Inflammatory macrophage (primary cell): ENCODE results near the gene ENPP7.

ENCODE experiments used
- DNase-seq, 2 donors: peaks; one replicate each; pipeline ENCODE4 v3.0.0-alpha.2; 2020 to 2022

Gene ENPP7

DNA sequence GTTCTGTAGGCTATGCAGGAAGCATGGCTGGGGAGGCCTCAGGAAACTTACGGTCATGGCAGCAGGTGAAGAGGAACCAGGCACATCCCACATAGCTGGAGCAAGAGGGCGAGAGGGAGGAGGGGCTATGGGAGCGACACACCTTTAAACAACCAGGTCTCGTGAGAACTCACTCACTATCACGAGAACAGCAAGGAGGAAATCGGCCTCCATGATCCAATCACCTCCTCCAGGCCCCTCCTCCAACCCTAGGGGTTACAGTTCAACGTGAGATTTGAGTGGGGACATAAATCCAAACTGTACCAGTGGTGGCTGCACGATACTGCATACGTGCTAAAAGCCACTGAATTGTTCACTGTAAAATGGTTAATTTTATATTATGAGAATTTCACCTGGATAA, 26.1 kb upstream of the ENPP7 start:
- DNase-seq: no peak

- DNase-seq: peak in 1 of 2 donors; percentile 9
These were observed 25.1 kb upstream of the ENPP7 start for GRCh38 chr17:79705674-79706073.

GRCh38 chr17:79706931-79707850, 23.6 kb upstream of the ENPP7 start:
- no peak for DNase-seq

- DNase-seq: peak; percentile 42 to 53
These were observed 22.5 kb upstream of the ENPP7 start for GRCh38 chr17:79707931-79708891.

- DNase-seq: no peak
These were observed 18.9 kb upstream of the ENPP7 start for GRCh38 chr17:79711715-79712305.

- DNase-seq: no peak
These were observed 17.4 kb upstream of the ENPP7 start for GRCh38 chr17:79713391-79713790.

GRCh38 chr17:79714176-79715097, 16.3 kb upstream of the ENPP7 start:
- no peak for DNase-seq

DNA sequence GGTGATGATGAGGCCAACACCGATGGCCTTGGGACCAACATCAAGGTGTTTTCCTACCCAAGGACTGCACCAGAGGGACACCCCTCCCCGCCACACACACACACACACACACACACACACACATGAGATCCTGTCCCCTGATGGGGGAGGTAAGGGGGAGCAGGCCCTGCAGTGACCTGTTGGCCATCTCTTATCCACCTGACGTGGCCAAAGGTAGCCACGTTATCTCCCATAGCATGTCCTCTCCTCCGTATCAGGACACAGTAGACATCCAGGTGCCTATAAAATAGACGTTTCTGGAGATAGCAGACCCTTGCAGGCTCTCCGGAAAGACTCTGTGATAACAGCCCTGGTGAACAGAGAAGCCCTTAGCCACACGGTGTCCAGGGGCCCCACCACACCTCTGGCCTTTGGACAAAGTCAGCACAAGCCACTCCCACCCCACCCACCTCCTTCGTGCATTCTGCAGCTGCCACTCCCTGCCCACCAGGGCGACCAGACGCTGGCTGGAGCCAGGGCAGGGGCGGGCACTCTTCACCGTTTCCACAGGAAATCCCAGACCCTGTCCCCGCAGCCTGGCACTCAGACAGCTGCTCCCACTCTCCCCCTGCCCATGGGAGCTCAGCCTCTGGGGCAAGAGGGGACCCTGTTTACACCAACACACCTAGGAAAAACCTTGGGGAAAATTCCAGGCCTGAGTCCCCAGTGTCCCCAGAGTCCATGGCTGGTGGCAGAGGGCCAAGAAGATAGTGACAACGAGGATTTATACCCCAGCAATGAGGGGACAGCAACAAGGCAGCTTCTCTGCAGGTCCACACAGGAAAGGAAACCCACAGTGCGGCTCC, 15.4 kb upstream of the ENPP7 start:
- no peak for DNase-seq

DNA sequence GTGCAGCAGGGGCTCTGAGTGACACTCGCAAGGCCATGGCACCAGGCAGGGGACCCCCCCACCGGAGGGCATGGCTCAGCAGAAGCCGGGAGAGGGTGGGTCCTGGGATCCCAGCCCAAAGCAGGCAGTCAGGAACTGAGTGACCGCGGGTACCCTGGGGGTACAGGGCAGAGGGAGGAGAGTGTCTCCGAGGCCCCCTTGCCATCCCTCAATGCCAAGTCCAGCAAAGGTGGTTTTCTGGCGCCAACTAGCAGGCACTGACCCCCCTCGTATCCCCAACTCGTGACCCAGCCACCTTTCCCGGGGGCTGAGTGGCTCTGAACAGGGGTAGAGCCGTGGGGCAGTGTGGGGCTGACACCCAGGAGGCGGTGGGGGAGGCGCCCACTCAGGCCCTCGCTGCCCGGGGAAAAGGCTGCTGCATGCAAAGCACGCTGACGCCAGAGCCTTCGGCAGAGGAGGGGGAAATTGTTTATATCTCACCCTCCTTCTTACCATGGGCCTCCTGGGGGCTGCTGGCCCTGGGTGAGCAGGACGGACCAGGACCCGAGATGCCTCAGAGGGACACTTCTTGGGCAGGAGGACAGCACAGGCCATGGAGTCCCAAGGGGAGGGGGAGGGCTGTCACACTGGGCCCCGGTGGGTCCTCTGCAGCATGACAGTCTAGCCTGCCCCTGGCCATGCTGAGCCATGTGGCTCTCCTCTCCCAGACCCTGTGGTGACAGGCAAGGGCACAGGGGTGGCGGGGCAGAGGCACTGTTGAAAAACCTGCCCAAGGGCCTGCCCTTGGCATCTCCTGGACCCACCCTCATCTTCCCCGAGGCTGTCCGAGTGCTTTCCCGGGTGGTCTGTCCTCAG, 14.6 kb upstream of the ENPP7 start:
- DNase-seq: no peak

- DNase-seq: no peak
These were observed 9.9 kb upstream of the ENPP7 start for GRCh38 chr17:79720705-79721292.

DNA sequence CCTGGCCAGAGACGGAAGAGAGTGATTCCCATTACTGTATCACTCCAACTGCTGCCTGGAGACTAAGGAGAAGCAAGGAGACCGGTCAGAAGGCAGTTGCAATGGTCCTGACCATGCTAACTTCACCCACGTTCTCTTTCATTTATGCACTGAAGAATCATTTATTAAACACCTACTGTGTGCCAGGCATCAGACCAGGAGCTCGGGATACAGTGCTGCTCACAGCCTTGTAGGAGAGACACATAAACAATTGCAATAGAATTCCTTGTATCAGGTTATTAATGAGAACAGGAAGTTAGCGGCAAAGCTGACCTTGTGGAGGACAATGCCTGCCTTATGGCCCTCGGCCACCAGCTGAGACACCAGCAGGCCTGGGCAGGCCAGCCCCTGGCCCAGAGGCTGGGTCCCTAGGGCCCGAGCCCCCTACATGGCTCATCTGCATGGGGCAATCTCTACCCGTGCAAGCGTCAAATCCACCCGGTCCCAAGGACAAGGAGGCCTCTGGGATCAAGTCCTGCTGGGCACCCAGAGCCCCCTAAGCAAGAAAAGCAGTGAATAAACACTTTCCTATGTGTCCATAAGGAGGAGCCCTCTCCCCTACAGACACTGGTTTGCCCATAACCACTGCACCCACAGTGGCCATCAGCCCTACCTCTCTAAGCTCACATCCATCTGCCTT, 8.6 kb upstream of the ENPP7 start:
- no peak for DNase-seq

DNA sequence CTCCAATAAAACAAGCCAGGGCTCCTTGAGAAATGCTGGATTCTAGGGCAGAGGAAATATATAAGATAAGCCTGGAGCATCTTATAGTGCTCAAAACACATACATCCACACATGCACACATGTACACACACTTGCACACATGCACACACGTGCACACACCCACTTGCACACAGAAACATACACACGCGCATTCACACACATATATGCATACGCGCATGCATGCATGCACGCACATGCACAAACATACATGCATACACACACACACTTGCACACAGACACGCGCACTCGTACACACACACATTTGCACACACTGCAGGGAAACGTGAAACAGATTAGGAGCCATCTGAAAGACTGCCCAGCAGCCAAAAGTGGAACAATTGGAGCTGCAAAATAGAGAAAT, 8.0 kb upstream of the ENPP7 start:
- DNase-seq: no peak

DNA sequence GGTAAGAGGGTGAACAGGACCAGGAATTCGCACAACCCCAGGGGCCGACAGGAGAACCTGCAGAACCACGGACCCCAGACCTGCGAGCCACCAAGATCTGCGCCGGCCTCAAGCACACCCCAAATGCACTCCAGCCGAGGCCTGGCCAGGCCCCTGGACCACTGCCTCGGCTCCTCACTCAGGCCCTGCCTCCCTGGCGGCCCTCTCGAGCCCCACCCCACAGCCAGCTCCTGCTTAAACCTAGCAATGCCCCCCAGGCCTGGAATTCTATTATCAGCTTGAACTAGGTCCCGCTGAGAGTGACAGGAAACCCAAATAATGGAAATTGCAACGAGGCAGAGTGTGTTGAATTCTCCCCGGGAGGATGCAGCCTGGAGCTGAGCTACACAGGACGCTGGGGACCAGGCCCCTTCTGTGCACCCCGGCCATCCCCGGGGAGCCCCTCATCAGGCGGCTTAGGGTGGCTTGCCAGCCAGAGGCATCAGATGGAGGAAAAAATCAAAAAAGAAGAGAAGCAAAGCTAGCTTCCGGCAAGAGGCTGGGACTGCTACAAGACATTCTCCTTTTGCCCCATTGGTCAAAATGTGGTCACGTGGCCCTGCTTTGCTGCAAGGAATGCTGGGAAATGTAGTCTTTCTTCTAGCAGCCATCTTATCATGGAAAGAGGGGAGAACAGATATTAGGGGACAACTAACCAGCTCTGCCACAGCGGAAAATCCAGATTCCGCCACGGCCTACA, 2.4 kb upstream of the ENPP7 start:
- peak; percentile 89 to 91 for DNase-seq

- DNase-seq: no peak
These were observed 1.8 kb upstream of the ENPP7 start for GRCh38 chr17:79728908-79729471.

DNA sequence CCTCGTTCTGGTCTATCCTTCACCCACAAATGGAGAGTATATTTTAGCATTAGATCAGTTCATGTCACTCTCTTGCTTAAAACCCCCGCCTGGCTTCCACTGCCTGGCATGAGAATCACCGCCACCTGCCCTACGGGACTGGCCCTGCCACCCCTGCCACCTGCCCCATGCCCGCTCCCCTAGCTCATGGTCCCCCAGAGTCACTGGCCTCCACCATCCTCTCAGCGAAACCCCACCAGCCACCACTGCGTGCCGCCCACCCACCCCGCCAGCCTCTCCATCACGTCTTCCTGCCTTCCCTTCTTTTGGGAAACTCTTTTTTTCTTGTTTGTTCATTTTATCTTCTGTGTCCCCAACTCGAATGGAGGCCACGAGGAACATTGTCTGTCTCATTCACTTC, 982 bp upstream of the ENPP7 start:
- no peak for DNase-seq

DNA sequence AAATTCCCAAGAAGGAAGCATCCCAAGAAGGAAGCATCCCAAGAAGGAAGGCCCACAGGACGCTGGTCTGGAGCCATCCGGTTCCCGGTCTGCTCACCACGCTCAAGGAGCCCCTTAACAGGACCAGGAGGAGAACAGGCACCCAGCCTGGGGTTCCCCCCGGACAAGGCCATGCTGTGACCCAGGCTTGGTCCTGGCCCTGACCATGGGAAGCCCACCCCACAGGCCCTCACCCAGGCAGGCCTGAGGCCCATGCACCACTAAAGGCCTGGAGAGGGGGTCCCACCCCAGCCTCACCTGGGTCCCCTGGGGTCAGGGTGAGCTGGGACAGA, 340 bp upstream of the ENPP7 start:
- no peak for DNase-seq

- DNase-seq: no peak
These were observed 1.5 kb downstream of the ENPP7 start for GRCh38 chr17:79732254-79732653.
